Measurements from ENCODE around the gene C10orf120.

C10orf120 gene

GRCh38 chr10:122658356-122659049, 41.1 kb downstream of the C10orf120 start:
- no peak for DNase-seq

- no peak for DNase-seq
These were observed 41.9 kb downstream of the C10orf120 start for GRCh38 chr10:122657729-122658128.

- no peak for DNase-seq
These were observed 42.4 kb downstream of the C10orf120 start for GRCh38 chr10:122657255-122657654.

- no peak for DNase-seq
These were observed 42.9 kb downstream of the C10orf120 start for GRCh38 chr10:122656741-122657140.

- no peak for DNase-seq
These were observed 43.3 kb downstream of the C10orf120 start for GRCh38 chr10:122656308-122656705.

- no peak for DNase-seq
These were observed 43.9 kb downstream of the C10orf120 start for GRCh38 chr10:122655524-122656307.

GRCh38 chr10:122650331-122650730, 49.3 kb downstream of the C10orf120 start:
- no peak for DNase-seq

- no peak for DNase-seq
These were observed 49.7 kb downstream of the C10orf120 start for GRCh38 chr10:122649903-122650302.

GRCh38 chr10:122648599-122649428, 50.8 kb downstream of the C10orf120 start:
- DNase-seq, result peak; percentile 16

All from SHP77 treated with DMSO at 0.1 percent for 48 hours (cell line).